Fibroblast of skin of abdomen (primary cell): ENCODE data around the gene GSTA5.
A peak's percentile ranks its signal among the peaks of the same experiment; 100 is the strongest.
"Not testable (repeated sequence)": the region's sequence is repeated elsewhere in the genome, so short reads cannot be mapped to it uniquely, and the experiment has no call there.

Source experiments
- DNase-seq: peaks from one replicate; pipeline ENCODE4 v3.0.0-alpha.2; 2013

Gene GSTA5

DNA sequence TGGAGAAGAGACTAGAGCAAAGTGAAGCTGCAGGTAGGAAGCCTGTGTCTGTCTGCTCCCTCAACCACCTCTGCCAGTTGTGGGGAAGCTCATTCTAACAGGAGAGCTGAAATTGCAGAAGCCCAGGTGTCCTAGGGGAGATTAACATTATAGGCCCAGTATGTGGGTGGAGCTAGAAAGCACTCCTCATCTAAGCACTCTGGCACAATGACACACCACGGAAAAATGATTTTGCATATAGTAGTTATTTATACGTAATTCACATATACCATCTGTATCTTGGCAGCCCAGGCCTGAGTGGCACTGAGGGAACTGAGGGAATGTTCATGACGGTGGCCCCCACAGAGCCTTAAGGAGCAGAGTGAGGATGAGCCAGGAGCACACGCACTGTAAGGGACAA lies 9.7 kb downstream of the GSTA5 start:
- not testable (repeated sequence) for DNase-seq

DNA sequence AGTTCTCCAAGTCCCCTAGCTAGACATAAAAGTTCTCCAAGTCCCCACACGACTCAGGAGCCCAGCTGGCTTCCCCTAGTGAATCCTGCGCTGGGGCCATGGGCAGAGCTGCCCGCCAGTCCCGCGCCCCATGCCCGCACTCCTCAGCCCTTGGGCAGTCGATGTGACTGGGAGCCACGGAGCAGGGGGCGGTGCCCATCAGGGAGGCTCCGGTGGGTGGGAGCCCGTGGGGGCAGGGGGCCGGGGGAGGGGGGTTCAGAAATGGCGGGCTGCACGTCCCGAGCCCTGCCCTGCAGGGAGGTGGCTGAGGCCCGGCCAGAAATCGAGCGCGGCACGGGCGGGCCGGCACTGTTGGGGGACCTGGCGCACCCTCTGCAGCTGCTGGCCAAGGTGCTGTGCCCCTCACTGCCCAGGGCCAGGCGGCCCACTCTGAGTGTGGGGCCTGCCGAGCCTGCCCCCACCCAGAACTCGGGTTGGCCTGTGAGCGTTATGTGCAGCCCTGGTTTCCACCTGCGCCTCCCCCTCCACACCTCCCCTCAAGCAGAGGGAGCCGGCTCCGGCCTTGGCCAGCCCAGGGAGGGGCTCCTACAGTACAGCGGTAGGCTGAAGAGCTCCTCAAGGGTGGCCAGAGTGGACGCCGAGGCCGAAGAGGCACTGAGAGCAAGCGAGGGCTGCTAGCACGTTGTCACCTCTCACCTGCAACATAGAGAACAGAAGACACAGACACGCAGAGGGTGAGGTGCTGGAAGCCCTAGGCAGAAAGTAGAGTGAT lies 11.4 kb downstream of the GSTA5 start:
- DNase-seq = no peak

- DNase-seq = not testable (repeated sequence)
Measured at GRCh38 chr6:52828621-52829020, 12.0 kb downstream of the GSTA5 start.

- DNase-seq = not testable (repeated sequence)
Measured at GRCh38 chr6:52827073-52827783, 13.4 kb downstream of the GSTA5 start.

DNA sequence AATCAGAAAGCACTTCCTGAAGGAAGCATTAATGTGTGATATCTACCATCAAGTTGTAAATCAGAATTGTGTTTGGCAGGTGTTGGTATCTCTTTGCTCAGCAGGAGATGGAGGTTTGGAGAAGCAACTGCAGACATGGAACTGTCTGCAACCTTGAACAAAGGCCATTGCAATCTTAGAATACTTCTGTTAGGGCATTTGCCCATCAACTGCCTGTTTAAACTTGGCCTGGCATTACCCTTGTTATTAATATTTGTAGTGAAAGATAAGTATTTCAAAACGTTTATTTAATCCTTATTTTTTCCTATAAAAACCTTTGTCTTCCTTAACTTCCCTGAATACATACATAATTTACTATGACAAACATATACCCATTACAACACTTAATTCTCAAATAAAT lies 14.1 kb downstream of the GSTA5 start:
- DNase-seq = no peak

DNA sequence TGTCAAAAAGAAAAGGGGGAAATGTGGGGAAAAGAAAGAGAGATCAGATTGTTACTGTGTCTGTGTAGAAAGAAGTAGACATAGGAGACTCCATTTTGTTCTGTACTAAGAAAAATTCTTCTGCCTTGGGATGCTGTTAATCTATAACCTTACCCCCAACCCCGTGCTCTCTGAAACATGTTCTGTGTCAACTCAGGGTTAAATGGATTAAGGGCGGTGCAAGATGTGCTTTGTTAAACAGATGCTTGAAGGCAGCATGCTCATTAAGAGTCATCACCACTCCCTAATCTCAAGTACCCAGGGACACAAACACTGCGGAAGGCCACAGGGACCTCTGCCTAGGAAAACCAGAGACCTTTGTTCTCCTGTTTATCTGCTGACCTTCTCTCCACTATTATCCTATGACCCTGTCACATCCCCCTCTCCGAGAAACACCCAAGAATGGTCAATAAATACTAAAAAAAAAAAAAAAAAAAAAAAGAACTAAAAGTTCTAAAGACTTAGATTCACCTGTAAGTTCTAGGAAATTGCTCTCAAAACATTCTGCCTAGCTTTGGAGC lies 14.6 kb downstream of the GSTA5 start:
- not testable (repeated sequence) for DNase-seq

DNA sequence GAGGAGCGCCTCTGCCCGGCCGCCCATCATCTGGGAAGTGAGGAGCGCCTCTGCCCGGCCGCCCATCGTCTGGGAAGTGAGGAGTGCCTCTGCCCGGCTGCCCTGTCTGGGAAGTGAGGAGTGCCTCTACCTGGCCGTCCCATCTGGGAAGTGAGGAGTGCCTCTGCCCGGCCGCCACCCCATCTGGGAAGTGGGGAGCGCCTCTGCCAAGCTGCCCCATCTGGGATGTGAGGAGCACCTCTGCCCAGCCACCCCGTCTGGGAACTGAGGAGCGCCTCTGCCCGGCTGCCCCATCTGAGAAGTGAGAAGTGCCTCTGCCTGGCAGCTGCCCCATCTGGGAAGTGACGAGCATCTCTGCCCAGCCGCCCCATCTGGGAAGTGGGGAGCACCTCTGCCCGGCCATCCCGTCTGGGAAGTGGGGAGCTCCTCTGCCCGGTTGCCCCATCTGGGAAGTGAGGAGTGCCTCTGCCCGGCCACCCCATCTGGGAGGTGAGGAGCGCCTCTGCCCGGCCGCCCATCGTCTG lies 15.3 kb downstream of the GSTA5 start:
- DNase-seq = not testable (repeated sequence)

DNA sequence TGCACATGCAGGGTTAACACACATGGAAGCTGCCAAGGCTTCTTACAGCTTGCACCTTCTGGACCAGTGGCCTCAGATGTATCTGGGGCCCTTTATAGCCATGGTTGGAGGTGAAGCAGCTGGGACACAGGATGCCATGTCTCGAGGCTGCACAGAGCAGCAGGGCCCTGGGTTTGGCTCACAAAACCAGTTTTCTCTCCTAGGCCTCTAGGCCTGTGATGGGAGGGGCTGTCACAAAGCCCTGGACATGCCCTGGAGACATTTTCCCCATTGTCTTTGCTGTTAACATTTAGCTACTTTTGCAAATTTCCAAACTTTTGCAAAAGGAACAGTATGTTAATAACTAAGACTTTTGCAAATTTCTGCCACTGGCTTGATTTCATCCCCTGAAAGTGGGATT lies 18.8 kb downstream of the GSTA5 start:
- DNase-seq = no peak

DNA sequence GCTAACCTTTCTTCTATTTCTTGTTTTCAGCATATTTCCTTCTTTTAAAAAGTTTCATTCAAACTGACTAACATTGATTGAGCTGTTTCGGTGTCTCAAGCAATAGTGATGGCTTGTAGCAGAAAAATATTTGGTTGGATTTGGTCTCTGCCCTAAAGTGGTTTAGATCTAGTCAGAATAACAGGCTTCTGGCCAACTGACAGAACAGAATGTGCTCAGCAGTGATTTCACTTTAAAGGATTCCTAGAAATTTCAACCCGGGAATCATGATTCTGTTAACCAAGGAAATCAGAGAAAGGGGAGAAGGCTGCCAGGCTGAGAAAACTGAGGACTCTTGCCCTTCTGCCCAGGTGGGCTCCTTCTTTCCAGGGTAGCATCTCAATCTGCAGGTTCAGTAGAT lies 20.4 kb downstream of the GSTA5 start:
- peak; percentile 51 for DNase-seq

DNA sequence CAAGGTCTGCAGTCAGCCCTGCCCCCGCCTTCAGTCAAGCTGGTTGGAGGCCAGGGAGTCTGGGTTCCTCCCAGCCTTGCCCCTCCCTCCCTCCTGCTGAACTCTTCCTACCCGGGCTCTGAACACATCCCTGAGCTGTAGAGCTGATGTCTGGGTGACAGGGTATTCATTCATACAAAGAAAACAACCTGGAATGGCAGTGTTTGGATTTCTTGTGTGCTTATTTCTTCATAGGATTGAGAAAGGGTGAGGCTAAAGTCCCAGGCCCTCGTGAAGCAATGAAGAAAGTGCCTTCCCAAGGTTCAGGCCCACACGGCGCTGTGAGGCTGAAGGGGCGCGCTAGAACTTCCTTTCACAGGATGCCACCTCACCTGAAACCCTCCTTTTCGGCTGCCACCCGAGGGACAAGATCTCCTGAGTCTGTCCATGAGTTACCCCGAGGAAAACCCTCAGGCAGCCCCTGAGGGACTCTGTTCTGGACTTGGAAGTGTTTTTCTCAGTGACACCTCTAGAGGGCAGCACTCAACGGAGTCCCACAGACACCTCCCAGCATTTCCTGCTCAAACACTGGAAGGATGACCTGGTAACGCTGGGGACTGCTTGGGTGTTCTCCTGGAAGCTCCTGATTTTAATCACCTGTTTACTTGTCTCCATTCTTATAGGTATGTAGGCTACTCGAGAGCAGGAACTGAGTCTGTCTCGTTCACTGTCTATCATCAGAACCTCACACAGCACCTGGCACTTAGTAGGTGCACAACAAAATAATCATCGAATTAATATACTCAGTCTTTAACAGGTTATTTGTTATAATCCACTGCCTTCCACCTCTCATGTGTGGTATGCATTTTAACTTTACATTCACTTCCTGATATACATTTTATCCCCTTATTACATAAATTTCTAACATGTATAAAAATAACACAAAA lies 25.2 kb downstream of the GSTA5 start:
- DNase-seq = peak; percentile 55

- not testable (repeated sequence) for DNase-seq
Measured at GRCh38 chr6:52814545-52814944, 26.1 kb downstream of the GSTA5 start.

DNA sequence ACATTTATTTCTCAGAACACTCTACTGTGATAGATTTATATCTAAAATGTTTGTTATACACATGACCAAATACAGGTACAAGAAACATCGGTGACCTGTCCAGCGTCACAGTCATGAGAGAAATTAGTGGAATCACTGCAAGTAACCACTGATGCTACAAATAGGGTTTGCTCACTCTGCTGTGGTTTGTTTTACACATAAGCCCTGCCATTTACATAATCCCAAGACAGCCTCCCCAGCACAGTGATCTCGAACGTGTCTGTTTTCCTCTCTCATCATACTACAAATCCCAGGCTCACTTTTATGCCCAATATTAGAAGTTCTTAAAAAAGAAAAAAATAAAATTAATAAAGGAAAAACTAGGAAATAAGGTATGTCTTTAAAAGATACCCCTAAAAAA lies 30.8 kb downstream of the GSTA5 start:
- DNase-seq = not testable (repeated sequence)

- no peak for DNase-seq
Measured at GRCh38 chr6:52808660-52809059, 32.0 kb downstream of the GSTA5 start.

DNA sequence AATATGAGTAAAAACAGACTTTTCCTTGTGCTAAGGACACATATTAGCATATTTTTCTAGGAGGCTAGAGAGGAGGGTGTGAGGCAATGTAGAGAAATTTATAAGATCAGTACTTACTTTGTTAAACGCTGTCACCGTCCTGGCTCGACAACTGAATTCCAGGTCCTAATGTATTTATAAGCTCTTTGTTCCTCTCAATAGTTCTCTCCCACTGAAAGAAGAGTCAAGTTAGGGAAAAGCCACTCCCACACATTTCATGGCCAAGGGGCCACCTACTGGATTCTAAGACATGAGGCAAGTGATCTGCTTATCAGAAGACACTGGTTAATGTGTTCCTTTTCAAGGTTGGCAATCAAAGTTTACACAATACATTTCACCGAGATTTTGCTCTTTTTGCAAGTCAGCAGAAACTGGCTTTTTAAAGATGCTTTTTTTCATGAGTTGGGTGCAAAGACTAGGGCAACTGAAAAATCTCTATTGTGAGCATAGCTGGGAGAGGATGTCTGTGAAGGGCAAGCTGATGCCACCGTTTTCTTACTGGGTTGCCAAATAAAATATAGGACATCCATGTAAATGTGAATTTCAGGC lies 36.9 kb downstream of the GSTA5 start, which contains the start of gene GSTA1:
Gene GSTA1 (minus strand): TSS at position 149 of the 588 bp plus-strand sequence. CDS start 4,549 bp downstream, outside the sequence.
- not testable (repeated sequence) for DNase-seq

DNA sequence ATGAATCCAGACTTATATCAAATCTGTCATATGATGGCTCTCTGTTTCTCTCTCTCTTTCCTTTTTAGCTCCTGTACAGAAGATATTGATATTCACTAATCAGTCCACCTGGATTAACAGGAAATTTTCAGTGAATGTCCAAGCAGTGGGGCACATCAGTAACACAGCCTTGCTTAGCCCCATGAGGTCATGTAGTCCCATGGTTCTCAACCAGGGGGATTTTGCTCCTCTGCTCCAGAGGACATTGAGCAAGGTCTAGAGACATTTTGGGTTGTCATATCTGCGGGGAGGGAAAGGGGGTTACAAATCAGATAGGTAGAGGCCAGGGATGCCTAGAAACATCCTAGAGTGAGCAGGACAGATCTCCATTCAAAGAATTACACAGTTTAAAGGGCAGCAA lies 37.8 kb downstream of the GSTA5 start:
- no peak for DNase-seq

DNA sequence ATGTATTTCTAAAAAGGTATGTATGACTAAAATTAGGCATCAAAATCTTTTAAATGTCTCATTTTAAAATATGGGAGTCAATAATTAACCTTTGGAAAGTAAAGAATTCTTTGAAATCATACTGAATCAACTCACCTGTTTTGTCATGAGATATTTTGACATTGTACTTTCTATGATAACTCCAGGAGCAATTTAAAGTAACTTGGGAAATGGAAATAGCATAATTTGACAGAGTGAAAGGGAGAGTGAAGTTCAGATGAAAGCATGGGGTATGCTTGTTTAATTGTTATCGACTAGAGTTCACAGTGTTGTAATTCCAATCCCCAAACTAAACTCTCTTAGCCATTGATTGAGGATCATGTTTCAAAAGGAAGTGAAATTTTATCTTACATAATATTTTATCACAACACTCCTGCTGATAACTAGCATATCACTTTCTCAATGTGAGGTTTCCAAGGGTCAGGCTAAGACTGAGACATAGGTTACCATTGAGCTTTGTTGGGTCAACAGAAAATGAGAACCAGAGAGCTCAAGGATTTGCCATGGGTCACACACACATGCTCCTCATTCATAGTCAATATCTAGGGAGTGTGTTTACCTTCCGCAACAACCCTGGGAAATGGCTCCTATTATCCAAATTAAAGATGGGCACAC lies 39.3 kb downstream of the GSTA5 start:
- DNase-seq = no peak

DNA sequence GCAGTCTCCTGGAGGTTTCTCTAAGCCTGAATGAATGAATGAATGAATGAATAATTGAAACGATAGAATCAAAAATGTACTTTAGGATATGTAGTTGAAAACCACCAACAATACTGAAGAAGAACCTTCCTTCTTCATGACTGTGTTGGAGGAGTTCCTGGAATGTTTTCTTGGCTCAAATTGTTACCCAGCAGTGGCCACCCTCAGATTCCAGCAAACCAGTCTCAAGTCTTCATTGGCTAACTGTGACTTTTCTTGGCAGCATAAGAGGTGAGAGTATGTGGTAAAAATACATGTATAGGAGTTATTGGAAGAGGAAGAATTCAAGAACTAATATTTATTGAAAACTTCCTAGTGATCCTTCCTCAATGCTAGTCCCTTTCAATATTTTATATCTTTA lies 41.3 kb downstream of the GSTA5 start:
- peak; percentile 68 for DNase-seq

DNA sequence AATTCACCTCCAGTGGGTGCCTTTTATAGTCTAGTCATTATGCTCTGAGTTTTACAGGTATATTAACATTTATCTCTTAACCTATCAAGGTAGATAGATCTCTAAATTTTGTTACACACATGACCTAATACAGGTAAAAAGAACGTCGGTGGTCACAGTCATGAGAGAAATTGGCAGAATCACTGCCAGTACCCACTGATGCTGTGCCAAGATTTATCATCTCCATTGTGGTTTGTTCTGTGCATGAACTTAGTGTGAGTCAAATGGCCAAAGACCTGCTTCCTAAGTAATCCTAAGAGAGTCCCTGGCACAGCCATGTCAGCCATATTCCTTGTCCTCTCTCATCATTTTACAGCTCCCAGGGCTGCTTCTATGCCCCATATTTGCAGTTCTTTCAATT lies 46.2 kb downstream of the GSTA5 start:
- DNase-seq = not testable (repeated sequence)

DNA sequence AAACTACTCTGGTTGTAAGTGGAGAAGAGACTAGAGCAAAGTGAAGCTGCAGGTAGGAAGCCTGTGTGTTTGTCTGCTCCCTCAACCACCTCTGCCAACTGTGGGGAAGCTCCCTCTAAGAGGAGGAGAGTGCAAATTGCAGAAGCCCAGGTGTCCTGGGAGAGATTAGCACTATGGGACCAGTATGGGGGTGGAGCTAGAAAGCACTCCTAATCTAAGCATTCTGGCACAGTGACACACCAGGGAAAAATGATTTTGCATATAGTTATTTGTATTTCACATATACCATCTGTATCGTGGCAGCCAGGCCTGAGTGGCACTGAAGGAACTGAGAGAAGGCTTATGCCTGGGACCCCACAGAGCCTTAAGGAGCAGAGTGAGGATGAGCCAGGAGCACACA lies 49.8 kb downstream of the GSTA5 start:
- DNase-seq = no peak

DNA sequence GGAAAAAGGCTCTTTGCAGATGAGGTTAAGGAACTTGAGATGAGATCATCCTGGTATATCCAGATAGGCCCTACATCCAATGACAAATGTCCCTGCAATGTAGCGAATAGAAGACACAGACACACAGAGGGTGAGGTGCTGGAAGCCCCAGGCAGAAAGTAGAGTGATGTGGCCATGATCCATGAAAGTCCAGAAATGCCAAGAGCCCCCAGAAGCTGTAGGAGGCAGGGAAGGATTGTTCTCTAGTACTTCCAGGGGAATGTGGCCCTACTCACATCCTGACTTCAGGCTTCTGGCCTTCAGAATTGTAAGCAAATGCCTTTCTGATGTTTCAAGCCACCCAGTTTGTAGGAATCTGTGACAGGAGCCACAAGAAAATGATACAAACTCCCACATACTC lies 51.0 kb downstream of the GSTA5 start:
- peak; percentile 67 for DNase-seq

DNA sequence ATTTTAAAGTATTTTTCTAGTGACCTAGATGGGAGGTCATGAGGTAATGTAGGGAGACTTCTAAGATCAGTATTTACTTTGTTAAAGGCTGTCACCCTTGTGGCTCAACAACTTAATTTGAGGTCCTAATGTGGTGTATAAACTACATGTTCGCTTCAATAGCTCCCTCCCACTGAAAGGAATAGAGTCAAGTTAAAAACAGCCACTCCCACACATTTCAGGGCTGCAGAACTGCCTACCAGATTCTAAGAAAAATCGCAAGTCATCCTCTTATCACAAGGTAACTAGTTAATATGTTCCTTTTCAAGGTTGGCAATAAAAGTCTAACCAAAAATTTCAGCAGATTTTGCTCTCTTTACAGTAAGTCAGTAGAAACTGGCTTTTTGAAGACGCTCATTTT lies 52.1 kb downstream of the GSTA5 start:
- DNase-seq = no peak
